MM.1S (cell line): Measurements from ENCODE around the gene MARCHF7.

ENCODE experiments used
- DNase-seq: peaks from one replicate; pipeline ENCODE4 v3.0.0-alpha.2; 2015
- H2AFZ ChIP-seq: fragments of 300-600 bp; sonication (generic); 2 replicates; pipeline ENCODE4 v1.6.0; 2016; ENCODE audit warnings: antibody characterized with exemption, low read length
- H3F3A ChIP-seq: fragments of 300-600 bp; sonication (generic); 2 replicates; pipeline ENCODE4 v1.6.1; 2016; ENCODE audit warnings: mild to moderate bottlenecking, antibody characterized with exemption, low read length, moderate library complexity, mixed read lengths; ENCODE audit not compliant: insufficient read depth
- H3K27ac ChIP-seq: fragments of 300-600 bp; sonication (generic); 2 replicates; pipeline ENCODE4 v1.5.1; 2016; ENCODE audit warnings: mild to moderate bottlenecking, low read length
- H3K27me3 ChIP-seq: fragments of 300-600 bp; sonication (generic); replicated peaks from 2 replicates; pipeline ENCODE4 v1.6.0; 2016; ENCODE audit warnings: low read length; ENCODE audit not compliant: insufficient read depth
- H3K36me3 ChIP-seq: fragments of 300-600 bp; sonication (generic); replicated peaks from 2 replicates; pipeline ENCODE4 v1.6.1; 2016; ENCODE audit warnings: mild to moderate bottlenecking, low read length, mixed read lengths; ENCODE audit not compliant: insufficient read depth
- H3K4me1 ChIP-seq: fragments of 300-600 bp; sonication (generic); 2 replicates; pipeline ENCODE4 v1.6.1; 2016; ENCODE audit warnings: low read length, mixed read lengths
- H3K4me2 ChIP-seq: fragments of 300-600 bp; sonication (generic); 2 replicates; pipeline ENCODE4 v1.6.0; 2016; ENCODE audit warnings: low read depth, low read length
- H3K4me3 ChIP-seq: fragments of 300-600 bp; sonication (generic); 2 replicates; pipeline ENCODE4 v1.5.1; 2016; ENCODE audit warnings: low read length, mixed read lengths
- H3K79me2 ChIP-seq: fragments of 300-600 bp; sonication (generic); 2 replicates; pipeline ENCODE4 v1.6.1; 2016; ENCODE audit warnings: mixed run types, low read length, mixed read lengths
- H3K9ac ChIP-seq: fragments of 300-600 bp; sonication (generic); 2 replicates; pipeline ENCODE4 v1.6.1; 2016; ENCODE audit warnings: low read length, mixed read lengths
- H3K9me2 ChIP-seq: fragments of 300-600 bp; sonication (generic); replicated peaks from 2 replicates; pipeline ENCODE4 v1.6.1; 2016; ENCODE audit warnings: mild to moderate bottlenecking, low read length, mixed read lengths; ENCODE audit not compliant: insufficient read depth
- H3K9me3 ChIP-seq: fragments of 300-600 bp; sonication (generic); replicated peaks from 2 replicates; pipeline ENCODE4 v1.6.1; 2016; ENCODE audit warnings: mild to moderate bottlenecking, low read length, mixed read lengths; ENCODE audit not compliant: insufficient read depth
- H4K20me1 ChIP-seq: fragments of 300-600 bp; sonication (generic); 2 replicates; pipeline ENCODE4 v1.6.1; 2016; ENCODE audit warnings: mild to moderate bottlenecking, low read length, moderate library complexity, mixed read lengths; ENCODE audit not compliant: insufficient read depth
- CTCF ChIP-seq: fragments of 300-600 bp; sonication (generic); IDR thresholded peaks from 2 replicates; pipeline ENCODE4 v1.5.1; 2016; ENCODE audit warnings: antibody characterized with exemption, low read length, mixed read lengths
- EZH2 ChIP-seq: fragments of 300-600 bp; sonication (generic); optimal IDR thresholded peaks from 2 replicates; pipeline ENCODE3; 2017; ENCODE audit warnings: low read depth, mild to moderate bottlenecking, antibody characterized with exemption, low read length, mixed read lengths
- EZH2phosphoT487 ChIP-seq: fragments of 300-600 bp; sonication (generic); IDR thresholded peaks from 2 replicates; pipeline ENCODE4 v1.6.1; 2018; ENCODE audit warnings: antibody characterized with exemption, low read length

The MARCHF7 gene

GRCh38 chr2:159680692-159681091 lies 31.6 kb upstream of the MARCHF7 start:
- Histone ChIP-seq H3K27ac (no peak overlapping the region), H3K9ac (no peak overlapping the region), H3K9me3 (no peaks in the 10 kb centered on the region), H3K9me2 (no peaks in the 10 kb centered on the region), H3K36me3 (no peaks in the 10 kb centered on the region), H3K4me1 (no peaks in the 10 kb centered on the region), H2AFZ (no peak overlapping the region), H3K27me3 (no peaks in the 10 kb centered on the region), H3F3A (no peaks in the 10 kb centered on the region), H3K79me2 (no peaks in the 10 kb centered on the region), H4K20me1 (no peaks in the 10 kb centered on the region), H3K4me2 (no peak overlapping the region), H3K4me3 (no peak overlapping the region)
- TF ChIP-seq EZH2, result no peak
- no peak for TF ChIP-seq EZH2phosphoT487
- TF ChIP-seq CTCF, result no peak
- DNase-seq, result no peak

DNA sequence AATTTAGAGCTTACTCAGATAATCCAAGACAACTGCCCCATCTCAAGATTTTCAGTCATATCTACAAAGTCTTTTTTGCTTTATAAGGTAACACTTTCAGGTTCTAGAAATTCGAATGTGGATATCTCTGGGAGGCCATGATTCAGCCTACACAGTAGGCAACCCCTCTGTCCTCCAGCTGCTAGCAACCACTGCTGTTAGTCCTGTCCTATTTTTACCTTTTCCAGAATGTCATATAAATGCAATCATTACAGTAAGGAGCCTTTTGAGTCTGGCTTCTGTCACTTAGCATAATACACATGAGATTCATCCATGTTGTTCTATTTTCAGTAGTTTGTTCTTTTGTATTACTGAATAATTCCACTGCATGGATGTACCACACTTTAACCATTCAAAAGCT lies 28.5 kb upstream of the MARCHF7 start:
- Histone ChIP-seq H4K20me1 (no peaks in the 10 kb centered on the region), H3K4me3 (no peak overlapping the region), H2AFZ (no peak overlapping the region), H3K9me2 (no peaks in the 10 kb centered on the region), H3K27me3 (no peaks in the 10 kb centered on the region), H3K9ac (no peak overlapping the region), H3K79me2 (no peaks in the 10 kb centered on the region), H3F3A (no peaks in the 10 kb centered on the region), H3K4me1 (peaks cover 7% of the 10 kb centered on the region), H3K9me3 (no peaks in the 10 kb centered on the region), H3K27ac (no peak overlapping the region), H3K4me2 (no peak overlapping the region), H3K36me3 (no peaks in the 10 kb centered on the region)
- no peak for TF ChIP-seq CTCF
- TF ChIP-seq EZH2, result no peak
- no peak for TF ChIP-seq EZH2phosphoT487
- no peak for DNase-seq

- H3F3A ChIP-seq, result no peaks in the 10 kb centered on the region
- H3K4me1 ChIP-seq, result peaks cover 7% of the 10 kb centered on the region
- TF ChIP-seq EZH2phosphoT487 (no peak), EZH2 (no peak)
- no peak overlapping the region for H3K27ac ChIP-seq
- no peak overlapping the region for H3K4me3 ChIP-seq
- H2AFZ ChIP-seq, result no peak overlapping the region
- H3K9me3 ChIP-seq, result no peaks in the 10 kb centered on the region
- H3K36me3 ChIP-seq, result no peaks in the 10 kb centered on the region
- H4K20me1 ChIP-seq, result no peaks in the 10 kb centered on the region
- no peak for DNase-seq
- H3K9me2 ChIP-seq, result no peaks in the 10 kb centered on the region
- no peak overlapping the region for H3K4me2 ChIP-seq
- H3K27me3 ChIP-seq, result no peaks in the 10 kb centered on the region
- H3K79me2 ChIP-seq, result no peaks in the 10 kb centered on the region
- no peak overlapping the region for H3K9ac ChIP-seq
Measured at GRCh38 chr2:159684796-159685195, 27.5 kb upstream of the MARCHF7 start.

DNA sequence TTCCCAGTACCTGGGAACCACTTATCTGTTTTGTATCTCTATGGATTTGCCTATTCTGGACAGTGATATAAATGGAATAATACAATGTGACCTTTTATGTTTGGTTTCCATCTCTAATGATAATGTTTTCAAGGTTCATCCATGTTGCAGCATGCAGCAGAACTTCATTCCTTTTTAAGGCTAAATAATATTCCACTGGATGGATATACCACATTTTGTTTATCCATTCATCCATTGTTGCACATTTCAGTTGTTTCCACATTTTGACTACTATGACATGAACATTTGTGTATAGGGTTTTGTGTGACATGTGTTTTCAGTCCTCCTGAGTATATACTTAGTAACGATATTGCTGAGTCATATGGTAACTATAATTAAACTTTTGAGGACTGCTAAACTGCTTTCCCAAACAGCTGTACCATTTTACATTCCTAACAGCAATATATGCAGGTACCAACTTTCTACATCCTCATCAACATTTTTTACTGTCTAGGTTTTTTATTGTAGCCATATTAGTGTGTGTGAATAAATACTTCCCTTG lies 17.7 kb upstream of the MARCHF7 start:
- H3K27me3 ChIP-seq, result no peaks in the 10 kb centered on the region
- no peaks in the 10 kb centered on the region for H4K20me1 ChIP-seq
- H3K4me1 ChIP-seq, result 0 out of 2 replicates have a peak, but pooled peaks cover 4% of the 10 kb centered on the region
- no peak overlapping the region for H3K4me2 ChIP-seq
- H3K36me3 ChIP-seq, result no peaks in the 10 kb centered on the region
- H3F3A ChIP-seq, result no peaks in the 10 kb centered on the region
- H3K9me3 ChIP-seq, result no peaks in the 10 kb centered on the region
- TF ChIP-seq EZH2 (no peak), EZH2phosphoT487 (no peak)
- no peaks in the 10 kb centered on the region for H3K9me2 ChIP-seq
- H3K4me3 ChIP-seq, result no peak overlapping the region
- DNase-seq, result no peak
- no peaks in the 10 kb centered on the region for H3K79me2 ChIP-seq
- H3K9ac ChIP-seq, result no peak overlapping the region
- no peak overlapping the region for H3K27ac ChIP-seq
- no peak overlapping the region for H2AFZ ChIP-seq
